ENCODE results near the gene RBMS3. TPM values are rescaled to one million over a fixed set of nuclear protein-coding genes. Genes with fewer than 3 reads are reported as not detected.

RBMS3 gene
- total RNA-seq, 2 donors from 2014 or later, result 87.1 to 109 TPM

GRCh38 chr3:29271475-29271874 is 9.4 kb upstream of the RBMS3 start:
- no peak for DNase-seq (ENCODE audit: low spot score)
- intact Hi-C loops (cut with DNase I), result loop anchor here in 1 of 2 donors (10.0 kb wide), 1 partner anchor 493 kb away; no protein-coding TSS in a partner anchor

DNA sequence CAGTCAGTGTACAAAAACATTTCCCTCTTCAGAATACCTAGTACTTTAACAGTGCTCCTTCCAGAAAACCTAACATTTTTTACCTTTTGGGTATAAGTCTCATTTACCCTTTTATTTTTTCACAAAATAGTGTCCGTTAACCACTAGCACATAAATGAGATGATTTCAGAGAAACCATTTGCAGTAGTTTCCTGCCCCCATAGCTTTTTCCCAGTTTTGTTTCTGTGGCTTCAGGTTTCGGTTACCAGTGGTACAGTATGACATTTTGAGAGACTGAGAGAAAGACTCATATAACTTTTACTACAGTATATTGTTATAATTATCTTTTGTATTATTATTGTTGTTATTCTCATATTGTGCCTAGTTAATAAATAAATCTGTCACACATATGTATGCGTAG is 6.2 kb upstream of the RBMS3 start:
- intact Hi-C loops (cut with DNase I), result loop anchor here in 1 of 2 donors (10.0 kb wide), 1 partner anchor 490 kb away; no protein-coding TSS in a partner anchor
- no peak for DNase-seq (ENCODE audit: low spot score)

DNA sequence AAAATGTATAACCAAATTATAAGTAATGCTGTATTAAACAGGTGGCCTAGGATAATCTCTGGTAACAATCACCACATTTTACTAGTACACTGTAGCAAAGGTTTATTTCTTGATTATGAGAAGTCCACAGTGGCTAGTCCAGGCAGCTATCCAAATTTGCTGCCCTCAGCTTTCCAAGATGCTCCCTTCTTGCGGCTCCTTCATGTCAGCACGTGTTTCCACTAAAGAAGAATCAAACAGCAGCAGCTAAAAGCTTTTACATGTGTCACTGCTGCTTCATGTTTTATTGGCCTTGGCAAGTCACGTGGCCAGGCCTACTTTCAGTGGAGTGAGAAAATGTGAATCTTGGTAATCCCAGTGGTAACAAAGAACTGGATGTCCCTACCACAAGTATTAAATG is 5.6 kb upstream of the RBMS3 start:
- intact Hi-C loops (cut with DNase I), result loop anchor here in 1 of 2 donors (10.0 kb wide), 1 partner anchor 489 kb away; no protein-coding TSS in a partner anchor
- peak; percentile 54 for DNase-seq (ENCODE audit: low spot score)

DNA sequence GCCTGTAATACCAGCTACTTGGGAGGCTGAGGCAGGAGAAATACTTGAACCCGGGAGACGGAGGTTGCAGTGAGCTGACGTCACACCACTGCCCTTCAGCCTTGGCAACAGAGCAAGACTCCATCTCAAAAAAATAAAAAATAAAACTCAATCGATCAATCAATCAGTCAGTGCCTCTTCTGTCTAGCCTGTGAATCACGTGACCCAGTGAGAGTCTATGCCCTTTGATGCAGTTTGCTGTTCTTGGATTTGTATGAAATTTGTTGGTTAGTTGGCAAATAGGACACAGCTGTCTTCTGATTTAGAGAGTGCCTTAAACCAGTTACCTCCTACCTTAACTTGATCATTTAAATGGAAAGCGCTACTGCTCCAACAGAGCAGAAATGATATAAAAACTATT is 3.6 kb upstream of the RBMS3 start:
- DNase-seq (ENCODE audit: low spot score), result no peak
- intact Hi-C loops (cut with DNase I), result loop anchor here in 1 of 2 donors (10.0 kb wide), 1 partner anchor 488 kb away; no protein-coding TSS in a partner anchor

GRCh38 chr3:29279286-29279685 is 1.6 kb upstream of the RBMS3 start:
- no peak for DNase-seq (ENCODE audit: low spot score)
- intact Hi-C loops (cut with DNase I), result loop anchor here in 1 of 2 donors (10.0 kb wide), 1 partner anchor 486 kb away; no protein-coding TSS in a partner anchor

DNA sequence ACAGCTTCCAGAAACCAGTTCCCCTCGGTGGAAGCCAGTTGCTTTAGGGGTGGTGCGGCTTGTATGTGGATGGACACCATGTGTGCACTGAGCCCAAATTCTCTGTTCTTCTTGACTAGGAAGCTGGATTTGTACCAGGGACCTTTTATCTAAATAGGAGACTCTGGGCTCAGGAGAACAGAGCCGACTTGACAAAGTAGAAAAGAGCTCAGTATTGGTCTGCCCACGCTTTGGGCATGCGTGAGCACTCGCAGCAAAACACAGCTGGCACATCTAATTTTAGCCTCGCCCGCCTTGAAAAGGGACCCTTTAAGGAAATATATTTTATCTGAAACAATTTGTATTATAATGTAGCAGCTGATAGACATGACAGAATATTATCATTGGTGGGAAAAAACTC is 1.1 kb upstream of the RBMS3 start:
- no peak for DNase-seq (ENCODE audit: low spot score)
- intact Hi-C loops (cut with DNase I), result loop anchor here (10.0 kb wide), 2 partner anchors 155 to 485 kb away; no protein-coding TSS in a partner anchor

DNA sequence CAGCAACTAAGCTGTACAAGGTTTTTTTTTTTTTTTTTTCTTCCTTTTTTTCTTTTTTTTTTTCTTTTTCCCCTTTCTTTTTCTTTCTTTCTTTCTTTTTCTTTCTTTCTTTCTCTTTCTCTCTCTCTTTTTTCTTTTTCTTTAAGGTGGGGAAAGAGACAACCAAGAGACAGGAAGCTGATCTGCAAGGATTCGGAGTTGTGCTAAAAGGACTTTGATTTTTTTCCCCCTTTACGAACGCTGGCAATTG is 148 bp downstream of the RBMS3 start:
- DNase-seq (ENCODE audit: low spot score), result no peak
- intact Hi-C loops (cut with DNase I), result loop anchor here in 1 of 2 donors (10.0 kb wide), 1 partner anchor 154 kb away; no protein-coding TSS in a partner anchor

GRCh38 chr3:29281344-29282241 is 722 bp downstream of the RBMS3 start:
- DNase-seq (ENCODE audit: low spot score), result no peak
- intact Hi-C loops (cut with DNase I), result loop anchor here in 1 of 2 donors (10.0 kb wide), 1 partner anchor 153 kb away; no protein-coding TSS in a partner anchor

GRCh38 chr3:29282427-29283230 is 1.8 kb downstream of the RBMS3 start:
- no peak for DNase-seq (ENCODE audit: low spot score)
- intact Hi-C loops (cut with DNase I), result loop anchor here in 1 of 2 donors (10.0 kb wide), 1 partner anchor 152 kb away; no protein-coding TSS in a partner anchor

- DNase-seq (ENCODE audit: low spot score), result no peak
- intact Hi-C loops (cut with DNase I), result loop anchor here in 1 of 2 donors (10.0 kb wide), 1 partner anchor 151 kb away; no protein-coding TSS in a partner anchor
Measured at GRCh38 chr3:29283231-29284119, 2.6 kb downstream of the RBMS3 start.

- intact Hi-C loops (cut with DNase I), result loop anchor here in 1 of 2 donors (10.0 kb wide), 1 partner anchor 150 kb away; no protein-coding TSS in a partner anchor
- DNase-seq (ENCODE audit: low spot score), result no peak
Measured at GRCh38 chr3:29284497-29284896, 3.6 kb downstream of the RBMS3 start.

DNA sequence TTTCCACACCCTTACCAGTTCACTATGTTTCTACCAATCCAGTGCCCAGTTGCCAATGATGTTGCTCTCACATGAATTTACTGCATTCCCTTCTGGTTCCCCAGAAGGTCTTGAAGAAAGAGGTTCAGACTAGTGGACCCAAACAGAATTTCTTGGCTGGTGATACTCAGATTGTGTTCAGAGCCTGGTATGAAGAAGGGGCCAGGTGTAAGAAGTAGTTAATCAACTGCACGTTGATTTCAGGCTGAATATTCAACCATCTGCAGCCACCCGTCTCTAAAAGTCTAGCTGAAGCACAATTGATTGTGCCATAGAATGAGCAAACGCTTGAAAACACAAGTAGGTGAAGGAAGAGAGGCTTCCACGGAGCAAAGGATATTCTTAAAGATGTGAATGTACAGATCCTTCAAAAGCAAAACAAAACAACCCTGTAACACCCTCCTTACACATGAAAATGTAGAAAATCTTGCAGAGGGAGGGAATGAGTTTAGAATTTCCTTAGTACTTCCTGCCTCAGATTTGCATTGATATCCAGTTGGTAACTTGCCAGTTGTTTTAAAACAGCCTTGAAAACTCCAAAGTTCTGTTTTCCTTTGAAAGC is 4.7 kb downstream of the RBMS3 start:
- intact Hi-C loops (cut with DNase I), result loop anchor here in 1 of 2 donors (10.0 kb wide), 1 partner anchor 149 kb away; no protein-coding TSS in a partner anchor
- no peak for DNase-seq (ENCODE audit: low spot score)

DNA sequence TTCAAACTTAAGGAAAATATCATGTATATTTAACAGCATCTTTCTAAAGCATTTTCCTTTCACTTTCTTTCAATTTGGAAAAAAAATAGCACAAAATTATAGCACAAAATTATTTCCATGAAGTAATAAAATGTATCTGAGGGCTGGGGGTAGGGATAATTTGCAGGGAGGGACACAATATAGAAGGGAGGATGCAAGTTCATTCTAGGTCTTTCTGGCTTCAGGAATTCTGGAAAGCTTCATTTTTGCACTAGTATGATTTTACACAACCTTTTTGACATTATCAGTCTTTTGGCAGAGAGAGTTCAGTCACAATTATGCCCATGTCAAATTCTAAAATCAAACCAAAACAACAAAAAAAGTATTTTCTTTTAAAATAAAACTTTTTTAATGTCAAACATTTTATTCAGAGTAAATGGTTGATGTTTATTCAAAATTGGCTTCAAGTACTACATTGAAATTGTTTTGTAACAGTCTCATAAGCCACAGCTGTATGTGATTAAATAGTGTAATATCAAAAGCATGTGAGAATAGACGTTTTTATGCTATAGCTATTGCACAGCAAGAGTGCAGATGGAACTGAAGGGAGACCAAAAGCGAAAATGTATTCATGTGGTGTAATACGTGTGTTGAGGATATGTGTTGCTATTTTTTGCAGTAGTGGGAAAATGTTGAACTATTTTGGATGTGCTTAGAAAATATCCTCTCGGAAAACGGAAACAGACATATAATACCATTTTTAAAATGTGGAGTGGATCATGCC is 5.8 kb downstream of the RBMS3 start:
- intact Hi-C loops (cut with DNase I), result loop anchor here in 1 of 2 donors (10.0 kb wide), 1 partner anchor 148 kb away; no protein-coding TSS in a partner anchor
- no peak for DNase-seq (ENCODE audit: low spot score)

DNA sequence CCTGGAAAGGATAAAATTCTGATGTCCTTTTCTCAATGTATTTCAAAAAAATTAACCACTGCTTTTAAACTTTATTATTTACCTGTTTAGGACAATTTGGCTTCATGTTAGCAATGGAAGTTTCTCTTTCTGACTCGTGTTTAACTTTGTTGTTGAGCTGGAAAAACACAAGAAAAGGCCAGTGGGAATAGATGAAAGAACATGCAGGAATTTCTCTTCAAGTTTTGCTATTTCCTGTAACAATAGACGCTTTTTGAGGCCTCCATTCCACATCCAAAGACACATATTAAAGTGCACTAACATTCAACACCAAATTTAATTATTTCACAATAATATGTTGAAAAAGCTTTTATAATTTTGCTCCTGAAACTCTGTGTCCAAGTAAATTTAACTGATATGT is 9.7 kb downstream of the RBMS3 start:
- DNase-seq (ENCODE audit: low spot score), result no peak
- intact Hi-C loops (cut with DNase I), result loop anchor here (5.0 to 10.0 kb wide), 2 partner anchors 37 to 54 kb away; no protein-coding TSS in a partner anchor

DNA sequence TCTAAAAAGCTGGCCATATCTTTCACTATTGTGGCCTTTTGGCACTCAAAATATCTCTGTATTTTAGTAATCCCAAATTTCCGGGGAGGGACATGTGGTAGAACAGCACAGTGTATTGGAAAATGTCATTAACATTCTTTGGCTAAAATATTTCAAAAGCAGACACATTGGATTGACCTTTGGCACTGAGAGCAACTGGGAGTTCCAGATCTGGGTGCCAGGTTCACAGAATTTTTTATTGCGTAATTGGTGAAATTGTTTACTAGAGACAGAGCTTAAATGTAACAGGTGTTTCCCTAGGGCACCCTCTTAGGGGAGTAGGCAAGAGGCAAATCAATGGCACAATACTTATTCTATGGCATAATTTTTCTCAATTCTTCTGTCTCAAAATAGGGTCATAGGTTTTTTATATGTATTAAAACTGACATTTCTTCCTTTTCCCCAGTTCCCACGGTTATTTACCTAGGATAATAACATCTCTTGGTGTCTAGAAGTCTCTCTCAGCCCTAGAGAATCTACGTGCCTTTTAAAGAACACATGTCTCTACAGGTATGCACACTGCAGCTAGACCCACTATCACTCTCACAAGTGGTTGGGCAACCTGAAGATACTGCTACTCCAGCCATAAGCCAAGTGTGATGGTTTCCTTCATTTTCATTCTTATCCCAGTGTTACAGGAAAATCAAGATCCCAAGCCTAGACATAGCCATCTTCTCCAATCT is 10.6 kb downstream of the RBMS3 start:
- DNase-seq (ENCODE audit: low spot score), result no peak
- intact Hi-C loops (cut with DNase I), result loop anchor here (5.0 to 10.0 kb wide), 2 partner anchors 36 to 53 kb away; no protein-coding TSS in a partner anchor

DNA sequence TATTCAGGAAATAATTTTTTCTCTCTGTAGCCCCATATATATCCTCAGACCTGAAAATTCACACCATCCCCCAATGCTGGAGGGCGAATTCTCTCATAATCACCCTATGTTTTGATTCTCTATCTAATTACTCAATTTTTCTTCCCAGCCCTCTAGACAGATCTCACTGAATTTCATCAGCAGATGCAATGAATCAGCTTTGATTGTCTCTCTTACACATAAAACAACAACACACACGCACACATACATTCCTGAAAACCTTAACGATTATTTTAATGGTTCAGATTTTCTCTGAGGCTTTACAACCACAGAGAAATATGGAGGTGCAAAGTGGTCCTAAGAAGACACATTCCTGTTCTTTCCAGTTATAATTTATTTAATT is 11.1 kb downstream of the RBMS3 start:
- intact Hi-C loops (cut with DNase I), result loop anchor here (5.0 to 10.0 kb wide), 2 partner anchors 35 to 53 kb away; no protein-coding TSS in a partner anchor
- DNase-seq (ENCODE audit: low spot score), result no peak

DNA sequence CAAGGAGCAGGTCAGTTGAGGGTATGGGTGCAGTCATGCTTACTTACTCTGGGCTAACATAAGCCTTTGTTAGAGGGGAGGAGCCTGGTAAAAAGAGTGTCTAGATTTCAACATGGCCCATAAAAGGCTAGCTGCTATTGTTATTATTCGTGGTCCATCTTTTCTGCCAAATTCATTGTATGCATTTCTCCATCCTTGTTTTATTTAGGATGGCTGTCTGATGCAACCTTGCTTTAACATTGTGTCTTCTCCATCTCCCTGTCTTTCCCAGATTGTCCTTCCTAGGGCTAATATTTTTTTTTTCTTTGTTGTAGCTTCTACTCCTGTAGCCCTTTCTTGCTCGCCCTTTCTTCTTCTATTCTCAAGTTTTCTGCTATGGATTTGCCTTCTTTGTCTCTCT is 12.6 kb downstream of the RBMS3 start:
- no peak for DNase-seq (ENCODE audit: low spot score)
- intact Hi-C loops (cut with DNase I), result loop anchor here (5.0 to 10.0 kb wide), 2 partner anchors 34 to 51 kb away; no protein-coding TSS in a partner anchor

Data from posterior vena cava (tissue), 2 donors.